ENCODE results near the gene COL4A2.

COL4A2 gene

DNA sequence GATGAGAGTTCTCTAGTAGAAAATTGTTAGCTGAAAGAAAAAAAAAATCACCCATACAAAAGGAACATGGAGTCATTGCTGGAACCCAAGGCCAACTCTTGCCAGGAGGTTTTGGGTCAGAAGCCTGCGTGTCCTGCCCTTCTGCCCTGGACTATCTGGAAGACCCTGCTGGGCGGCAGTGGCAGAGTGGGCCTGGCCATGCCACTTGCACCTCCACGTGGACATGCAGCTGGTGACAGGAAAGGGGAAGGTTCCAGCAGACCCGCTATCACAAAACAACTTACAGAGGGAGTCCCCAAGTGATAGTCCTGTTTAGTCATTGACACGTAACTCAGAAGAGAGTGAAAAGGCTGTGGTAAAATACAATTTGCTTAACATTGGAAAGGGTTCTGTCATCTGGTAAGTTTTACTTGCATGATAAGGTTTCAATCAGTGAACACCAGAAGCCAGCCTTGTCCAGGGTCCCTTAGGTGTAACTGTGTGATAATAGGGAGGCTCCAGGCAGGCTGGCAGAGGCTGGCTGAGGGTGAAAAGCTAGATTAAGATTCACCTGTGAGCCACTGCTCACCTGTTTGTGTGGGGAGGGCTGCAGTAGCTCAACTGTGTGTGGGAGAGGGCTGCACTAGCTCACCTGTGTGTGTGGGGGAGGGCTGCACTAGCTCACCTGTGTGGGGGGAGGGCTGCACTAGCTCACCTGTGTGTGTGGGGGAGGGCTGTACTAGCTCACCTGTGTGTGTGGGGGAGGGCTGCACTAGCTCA is 47.8 kb downstream of the COL4A2 start:
- DNase-seq (ENCODE audit: low spot score) = no peak

DNA sequence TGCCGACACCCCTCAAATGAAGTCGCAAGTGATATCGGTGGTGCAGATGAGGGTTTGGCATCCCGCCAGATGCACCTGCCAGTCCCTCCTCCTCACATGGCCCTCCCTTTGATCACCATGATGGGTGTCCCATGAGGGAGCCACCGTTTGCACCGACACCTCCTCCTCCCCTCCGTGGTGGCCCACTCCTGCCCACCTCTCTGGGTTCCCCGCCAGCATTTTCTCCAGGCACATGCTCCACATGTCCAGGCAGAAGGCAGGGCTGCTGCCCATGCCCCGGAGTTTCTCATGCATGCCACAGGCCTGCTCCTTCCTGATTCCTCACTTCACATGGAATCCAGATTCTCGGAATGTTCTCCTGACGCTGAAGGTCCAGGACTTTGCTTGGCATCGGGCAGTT is 49.3 kb downstream of the COL4A2 start:
- no peak for DNase-seq (ENCODE audit: low spot score)

DNA sequence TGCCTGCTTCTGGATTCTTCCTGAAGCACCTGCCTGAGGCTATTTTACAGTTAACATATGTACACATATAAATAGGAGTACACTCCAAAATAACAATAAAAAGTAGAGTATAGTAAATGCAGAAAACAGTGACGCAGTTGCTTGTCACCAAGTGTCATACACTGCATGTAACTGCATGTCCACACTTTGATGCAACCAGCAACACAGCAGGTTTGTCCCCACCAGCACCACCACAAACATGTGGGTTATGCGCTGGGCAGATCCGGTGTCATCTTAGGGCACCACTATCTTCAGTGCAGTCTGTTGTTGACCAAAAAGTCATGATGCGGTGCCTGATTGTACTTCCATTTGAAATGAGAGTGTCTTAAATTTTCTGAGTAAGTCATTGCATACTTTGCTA is 51.3 kb downstream of the COL4A2 start:
- no peak for DNase-seq (ENCODE audit: low spot score)

DNA sequence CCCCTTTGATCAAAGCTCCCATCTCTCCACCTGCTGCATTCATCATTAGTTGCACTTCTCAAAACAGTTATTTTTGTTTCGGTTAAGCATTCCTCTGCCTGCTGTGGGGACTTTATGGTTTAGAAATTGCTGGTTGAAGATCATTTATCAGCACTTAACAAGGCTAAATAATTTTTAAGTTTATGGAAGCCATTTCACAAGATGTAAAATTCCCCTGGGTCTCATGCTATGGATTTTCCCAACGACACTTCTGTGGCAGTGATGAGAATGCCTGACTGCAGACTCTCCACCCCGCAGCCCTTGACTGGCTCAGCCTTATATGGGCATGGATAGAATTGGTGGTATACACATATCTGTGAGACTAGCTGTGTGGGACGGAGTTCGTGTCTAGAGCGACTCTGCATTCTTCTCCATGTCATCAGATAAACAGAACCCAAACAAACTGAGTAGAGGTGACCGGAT is 52.8 kb downstream of the COL4A2 start:
- DNase-seq (ENCODE audit: low spot score) = no peak

DNA sequence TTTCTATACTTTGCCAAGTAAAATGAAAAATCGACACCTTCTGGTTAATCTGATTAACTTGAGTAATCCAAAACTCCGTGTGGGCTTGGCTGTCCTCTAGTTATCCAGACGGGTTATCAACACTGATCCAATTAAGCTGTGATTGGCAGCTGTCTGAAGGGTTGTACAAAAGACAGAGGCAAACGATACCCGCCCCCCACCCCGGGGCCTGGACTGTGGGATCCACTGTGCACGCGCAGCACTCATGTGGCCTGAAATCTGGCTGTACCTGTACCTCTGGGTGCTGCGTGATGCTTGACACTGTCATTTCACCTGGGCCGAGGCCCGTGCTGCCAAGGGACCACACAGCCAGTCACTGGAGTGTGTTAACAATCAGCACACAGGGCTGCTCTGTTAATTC is 53.5 kb downstream of the COL4A2 start:
- no peak for DNase-seq (ENCODE audit: low spot score)

DNA sequence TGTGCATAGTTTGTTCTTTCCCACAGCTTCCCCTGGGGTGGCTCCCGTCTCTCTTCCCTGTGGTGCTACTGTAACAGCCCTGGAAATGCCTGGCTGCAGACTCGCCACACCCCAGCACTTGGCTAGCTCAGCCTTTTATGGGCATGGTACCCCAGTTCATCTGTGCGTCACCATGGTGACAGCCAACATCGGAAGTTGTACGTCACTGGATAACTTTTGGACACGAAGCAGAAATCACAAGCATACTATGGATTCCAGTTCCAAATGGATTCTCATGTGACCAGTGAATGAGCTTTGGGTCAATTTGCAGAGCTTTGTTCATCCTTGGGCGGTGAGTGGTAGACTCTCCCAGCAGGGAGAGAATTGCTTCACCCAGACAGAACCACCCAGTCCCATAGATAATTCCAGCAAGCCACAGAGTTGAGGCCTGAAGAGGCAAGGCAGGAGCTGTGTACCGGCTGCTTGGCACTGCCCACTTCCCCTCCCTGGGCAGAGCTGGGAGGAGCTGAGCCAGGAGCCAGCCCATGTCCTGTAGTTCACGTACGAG is 54.4 kb downstream of the COL4A2 start:
- DNase-seq (ENCODE audit: low spot score) = no peak

DNA sequence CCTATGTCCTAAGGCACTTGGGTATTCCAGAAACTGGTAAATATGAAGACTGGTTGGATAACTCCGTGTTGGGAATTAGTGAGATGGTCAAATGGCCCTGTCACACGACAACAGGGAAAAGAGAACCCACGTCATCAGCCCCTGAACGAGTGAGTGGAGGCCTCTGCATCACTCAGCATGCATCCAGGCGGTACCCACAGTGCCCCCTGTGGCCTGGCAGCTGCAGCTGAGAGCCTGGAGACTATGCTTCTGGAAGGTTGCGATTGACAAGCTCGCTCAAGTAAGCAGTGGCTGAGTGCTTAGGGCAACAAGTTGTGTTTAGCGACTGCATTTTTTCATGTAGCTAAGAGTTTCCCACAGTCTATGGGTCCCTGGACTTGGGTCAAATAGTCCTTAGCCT is 55.9 kb downstream of the COL4A2 start:
- DNase-seq (ENCODE audit: low spot score) = no peak

DNA sequence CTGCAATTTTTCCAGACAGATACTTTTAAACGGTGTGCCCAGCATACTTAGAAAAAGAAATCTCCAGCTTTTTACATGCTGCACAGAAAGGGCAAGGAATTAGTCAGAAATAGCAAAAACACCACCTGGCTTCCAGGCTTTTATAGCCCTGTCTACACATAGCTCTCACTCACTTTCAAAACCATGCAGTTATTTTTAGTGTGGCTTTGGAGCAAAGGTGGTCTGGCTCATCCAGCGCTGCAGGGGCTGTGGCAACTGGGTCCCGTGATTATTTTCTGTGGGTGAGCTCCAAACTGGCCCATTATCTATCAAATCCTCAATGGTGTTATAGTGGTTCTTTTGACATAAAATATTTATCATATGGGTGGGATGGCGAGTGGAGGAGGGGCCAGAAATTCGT is 57.0 kb downstream of the COL4A2 start:
- no peak for DNase-seq (ENCODE audit: low spot score)

DNA sequence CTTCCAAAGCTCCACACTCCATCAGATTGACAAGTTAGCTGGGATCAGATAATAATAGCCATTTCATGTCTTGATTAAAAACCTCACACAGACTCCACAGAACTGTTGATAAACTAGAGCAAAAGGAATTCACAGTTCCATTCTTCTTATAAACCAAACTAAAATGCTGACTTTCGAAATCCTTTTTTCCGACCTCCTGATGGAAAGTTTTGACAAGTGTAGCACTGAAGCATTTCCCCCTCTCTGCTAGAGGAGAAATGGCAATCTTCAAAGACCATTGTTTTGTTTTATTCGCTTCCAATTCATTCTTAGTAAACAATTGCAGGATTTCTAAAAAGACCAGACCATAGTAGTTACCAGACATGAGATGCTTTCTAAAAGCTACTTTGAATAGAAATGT is 58.8 kb downstream of the COL4A2 start:
- DNase-seq (ENCODE audit: low spot score) = no peak

DNA sequence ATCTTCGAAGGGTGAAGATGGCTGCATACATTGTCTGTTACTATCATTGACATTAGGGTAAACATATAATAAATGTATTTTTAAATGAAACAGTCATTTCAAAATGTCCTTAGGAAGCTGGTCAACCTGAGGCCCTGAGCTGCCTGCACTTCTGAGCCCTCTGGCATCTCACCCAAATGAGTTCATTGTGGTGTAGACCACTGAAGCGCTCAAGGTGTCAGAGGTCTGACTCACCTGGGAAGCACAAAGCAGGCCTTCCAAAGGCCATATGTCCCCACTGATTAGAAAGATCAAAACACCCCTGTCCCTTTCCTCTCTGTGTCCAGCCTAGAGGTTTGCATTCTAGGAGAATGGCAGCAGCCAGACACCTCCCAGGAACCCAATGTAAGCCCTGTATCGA is 59.6 kb downstream of the COL4A2 start:
- no peak for DNase-seq (ENCODE audit: low spot score)

DNA sequence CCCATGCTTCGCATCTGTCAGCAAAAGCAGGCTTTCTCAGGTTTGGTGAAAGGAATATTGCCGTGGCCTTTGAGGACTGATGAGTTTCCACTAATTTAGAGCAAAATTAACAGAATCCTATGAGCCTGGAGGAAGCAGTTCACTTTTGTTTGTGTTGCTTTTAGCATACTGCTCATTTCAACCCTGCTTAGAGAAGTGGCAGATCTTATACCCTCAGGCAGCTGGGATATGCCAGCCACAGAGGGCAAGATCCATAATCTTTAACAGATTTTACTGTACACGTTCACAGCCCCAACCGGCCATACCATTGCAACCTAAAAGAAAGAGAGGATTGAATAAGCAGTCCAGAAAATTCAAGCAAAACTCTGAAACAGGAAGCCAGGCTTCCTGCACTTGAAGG is 60.5 kb downstream of the COL4A2 start:
- DNase-seq (ENCODE audit: low spot score) = no peak

DNA sequence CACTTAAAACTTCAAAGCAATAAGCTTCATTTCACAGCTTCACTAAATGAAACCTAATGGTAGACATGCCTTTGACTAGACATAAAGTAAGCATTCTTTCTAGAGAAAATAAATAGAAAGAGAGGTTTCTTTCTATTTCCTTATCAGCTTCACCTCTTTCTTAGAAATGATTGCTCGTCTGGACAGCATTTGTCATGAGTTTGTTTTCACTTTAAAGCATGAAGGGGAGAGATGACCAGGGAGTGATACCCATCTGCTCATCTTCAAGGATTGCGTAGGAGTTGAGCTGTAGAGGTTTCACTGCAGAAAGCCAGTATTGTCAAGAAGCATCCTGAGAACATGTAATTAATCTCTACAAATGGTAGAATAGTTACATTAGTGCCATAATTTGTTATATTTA is 61.3 kb downstream of the COL4A2 start:
- DNase-seq (ENCODE audit: low spot score) = no peak

DNA sequence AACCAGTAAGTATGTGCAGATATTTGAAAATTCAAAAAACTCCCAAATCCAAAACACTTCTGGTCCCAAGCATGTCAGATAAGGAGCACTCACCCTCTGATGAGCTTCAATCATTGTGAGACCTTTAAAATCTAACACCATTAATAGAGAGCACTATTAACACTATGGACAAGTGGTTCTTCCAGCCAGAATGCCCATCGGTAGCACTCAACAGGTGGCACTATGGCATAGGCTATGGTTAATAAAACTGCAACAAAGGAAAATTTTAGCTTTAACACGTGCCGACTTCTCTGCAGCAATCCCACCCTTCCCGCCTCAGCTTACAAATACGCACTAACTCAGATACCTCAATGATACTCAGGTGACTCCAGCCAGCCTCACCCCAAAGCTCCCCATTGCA is 62.3 kb downstream of the COL4A2 start:
- DNase-seq (ENCODE audit: low spot score) = no peak

DNA sequence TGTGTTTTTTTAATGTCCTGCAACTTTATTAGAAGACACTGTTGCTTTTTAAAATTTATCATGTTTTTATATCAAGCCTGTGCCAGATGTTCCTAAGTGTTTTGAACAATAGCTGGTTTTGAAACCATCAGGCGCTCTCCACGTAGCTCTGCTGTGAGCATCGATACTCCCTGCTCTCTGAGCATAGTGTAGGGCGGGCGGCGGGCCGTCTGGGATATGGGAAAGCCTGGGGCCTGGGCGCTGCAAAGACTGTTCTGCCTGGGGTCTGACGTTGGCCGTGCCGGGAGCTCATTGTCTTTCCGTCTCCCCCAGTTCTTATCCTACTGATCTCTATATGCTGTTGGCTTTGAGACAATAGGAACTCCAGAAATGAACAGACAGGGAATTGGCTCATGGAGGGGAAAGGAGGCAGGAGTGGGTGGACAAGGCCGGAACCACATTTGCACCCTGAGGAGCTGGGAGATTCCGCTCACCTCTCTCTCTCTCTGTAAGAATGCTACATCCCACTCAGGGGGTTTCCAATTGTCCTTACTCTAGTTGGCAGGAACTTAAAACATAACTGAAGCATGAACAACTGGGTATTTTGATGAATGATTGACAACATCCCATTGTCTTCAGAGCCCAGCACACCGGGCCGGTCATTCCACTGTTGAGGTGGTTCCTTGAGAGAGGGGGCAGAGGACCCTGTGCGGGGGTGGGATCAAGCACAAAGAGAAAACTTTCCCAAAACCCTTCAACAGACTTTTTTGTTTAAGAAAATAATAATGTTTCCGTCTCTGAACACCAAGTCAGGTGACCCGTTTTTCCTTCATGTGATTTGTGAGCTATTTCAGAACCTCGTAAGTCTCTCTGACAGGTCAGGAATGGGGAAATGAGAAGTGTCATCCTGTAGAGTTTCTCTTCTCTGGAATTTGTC is 64.7 kb downstream of the COL4A2 start:
- DNase-seq (ENCODE audit: low spot score) = no peak

DNA sequence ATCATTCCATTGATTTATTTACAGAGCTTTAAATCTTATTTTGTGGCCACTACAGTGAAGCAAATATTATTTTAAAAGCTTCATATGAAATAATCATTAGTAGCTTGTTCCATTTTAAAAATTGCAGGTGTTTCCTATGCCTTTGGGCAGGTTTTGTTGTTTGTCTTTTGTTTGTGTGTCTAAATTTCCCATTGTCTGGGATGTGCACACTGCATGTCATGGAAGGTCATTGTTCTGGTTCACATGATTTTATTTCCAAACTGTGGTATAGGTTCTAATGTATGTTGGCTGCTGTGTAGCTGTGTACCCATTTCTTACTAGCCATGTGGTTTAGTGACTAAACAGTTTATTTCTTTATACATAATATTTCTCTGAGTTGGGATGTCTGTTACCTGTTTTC is 65.6 kb downstream of the COL4A2 start:
- DNase-seq (ENCODE audit: low spot score) = no peak

DNA sequence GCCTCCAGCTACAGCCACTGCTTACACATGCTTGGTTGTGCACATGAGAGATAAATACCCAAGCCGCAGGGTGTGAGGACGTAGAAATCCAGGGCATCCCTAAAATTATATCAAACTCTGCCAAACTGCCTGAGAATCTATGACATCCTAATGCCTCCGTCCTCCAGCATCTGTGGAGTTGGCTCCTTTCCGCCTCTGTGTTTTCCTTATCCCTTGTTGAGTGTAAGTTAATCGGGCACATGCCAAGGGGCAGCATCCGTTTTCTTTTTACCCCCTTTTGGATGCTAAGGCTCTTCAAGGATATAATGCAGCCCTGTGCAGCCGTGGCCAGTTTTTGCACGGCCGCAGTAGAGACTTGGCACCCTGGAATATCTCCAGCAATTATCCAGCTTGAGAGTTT is 66.5 kb downstream of the COL4A2 start:
- DNase-seq (ENCODE audit: low spot score) = no peak

DNA sequence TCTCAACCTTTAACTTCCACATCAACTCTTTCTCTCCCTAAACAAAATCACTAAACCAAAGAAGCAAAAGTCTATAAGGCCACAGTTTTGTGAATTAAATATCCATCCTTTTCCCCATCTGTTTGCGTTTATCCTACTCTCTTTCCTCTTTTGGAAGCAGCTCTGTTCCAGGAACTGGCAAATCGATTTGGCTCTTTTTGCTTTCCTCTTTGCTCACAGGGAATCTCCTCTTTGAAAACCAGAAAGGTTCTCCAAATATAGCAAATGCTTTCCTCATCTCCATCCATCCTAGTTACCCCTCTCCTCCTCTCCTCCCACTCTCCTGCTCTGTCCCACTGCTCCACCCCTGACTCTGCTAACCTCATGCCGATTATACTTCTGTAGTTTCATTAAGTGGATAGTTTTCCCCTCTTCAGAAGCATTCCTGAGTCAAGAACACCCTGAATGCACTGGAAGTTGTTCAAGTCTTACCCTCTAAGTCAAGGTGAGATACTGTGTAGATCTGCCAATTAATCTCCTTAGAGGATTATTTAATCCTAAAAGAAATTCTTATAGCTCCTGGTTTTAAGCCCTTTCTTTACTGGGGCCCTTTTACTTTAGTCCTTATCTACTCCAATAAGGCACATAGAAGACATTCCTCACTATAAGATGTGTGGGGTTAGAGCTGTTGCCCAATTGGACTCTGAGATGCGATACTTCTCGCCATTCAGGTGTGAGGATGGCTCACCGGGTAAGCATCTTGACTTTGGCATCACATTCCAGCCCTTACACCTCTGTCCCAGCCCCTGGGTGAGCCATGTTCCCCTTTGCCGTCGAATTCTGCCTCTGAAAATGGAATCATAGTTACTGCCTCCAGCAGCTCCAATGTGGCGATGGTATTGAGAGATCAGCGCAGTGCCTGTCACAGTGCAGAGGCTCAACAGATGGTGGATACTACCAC is 67.6 kb downstream of the COL4A2 start:
- no peak for DNase-seq (ENCODE audit: low spot score)

DNA sequence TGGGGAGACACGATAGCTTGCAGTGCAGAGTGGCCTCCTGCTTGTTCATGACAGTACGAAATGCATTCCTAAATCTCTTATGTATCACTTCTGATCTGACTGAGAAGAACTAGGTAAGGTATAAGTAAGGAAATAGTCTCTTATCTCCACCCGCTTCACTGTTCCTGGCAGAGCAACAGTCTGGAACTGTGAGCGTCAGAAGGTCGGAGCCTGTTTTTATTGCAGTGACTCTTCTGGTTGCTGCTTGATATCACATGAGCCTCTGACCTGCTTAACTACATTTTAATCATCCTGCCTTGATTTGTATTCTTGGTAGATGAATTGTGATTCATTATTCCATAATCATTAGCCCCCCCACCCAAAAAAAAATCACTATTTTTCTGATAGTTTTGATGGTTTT is 69.0 kb downstream of the COL4A2 start:
- DNase-seq (ENCODE audit: low spot score) = no peak

DNA sequence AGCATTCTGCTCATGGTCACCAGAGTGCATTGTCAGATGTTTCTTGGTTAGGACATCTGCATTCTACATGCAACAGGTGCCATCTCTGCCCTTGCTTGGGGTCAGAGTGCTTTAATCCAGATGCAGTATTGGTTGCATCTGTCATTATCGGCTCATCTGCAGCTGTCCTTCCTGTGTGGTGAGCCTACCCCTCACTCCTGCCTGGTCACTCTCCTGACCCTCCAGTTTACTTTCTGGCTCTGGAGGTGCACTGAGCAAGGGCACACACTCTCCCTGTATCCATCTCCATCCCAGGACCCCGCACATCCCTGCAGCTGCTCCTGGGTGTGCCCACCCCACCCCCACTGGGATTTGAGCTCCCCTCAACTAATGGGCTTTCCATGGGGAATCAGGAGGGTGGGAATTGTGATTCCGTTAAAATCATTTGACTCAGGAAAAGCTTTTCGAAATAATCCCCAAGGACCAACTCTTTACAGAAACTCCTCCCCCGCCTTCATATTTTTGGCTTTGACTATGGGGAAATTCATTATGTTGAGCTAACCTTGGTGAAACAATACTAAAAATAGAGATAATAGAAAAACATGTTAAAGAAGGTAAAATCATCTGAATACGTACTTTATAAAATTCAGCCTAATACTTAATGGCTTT is 70.2 kb downstream of the COL4A2 start:
- DNase-seq (ENCODE audit: low spot score) = no peak

DNA sequence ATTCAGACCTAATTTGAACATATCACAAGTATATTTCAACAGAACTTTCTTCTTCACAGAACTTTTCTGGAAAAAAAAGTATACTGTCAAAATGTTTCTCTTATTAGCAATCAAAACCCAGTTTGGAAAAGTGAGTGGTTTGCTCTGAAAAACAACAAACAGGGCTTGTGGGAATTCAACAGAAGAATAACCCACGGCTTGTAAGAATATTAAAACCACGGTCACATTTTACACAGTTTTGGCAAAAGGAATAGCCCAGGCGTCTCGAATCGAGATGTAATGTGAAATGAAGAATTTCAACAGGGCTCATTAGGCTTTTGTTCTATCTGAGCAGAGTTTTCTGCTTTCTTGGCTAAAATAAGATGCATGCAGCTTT is 70.7 kb downstream of the COL4A2 start:
- no peak for DNase-seq (ENCODE audit: low spot score)

DNA sequence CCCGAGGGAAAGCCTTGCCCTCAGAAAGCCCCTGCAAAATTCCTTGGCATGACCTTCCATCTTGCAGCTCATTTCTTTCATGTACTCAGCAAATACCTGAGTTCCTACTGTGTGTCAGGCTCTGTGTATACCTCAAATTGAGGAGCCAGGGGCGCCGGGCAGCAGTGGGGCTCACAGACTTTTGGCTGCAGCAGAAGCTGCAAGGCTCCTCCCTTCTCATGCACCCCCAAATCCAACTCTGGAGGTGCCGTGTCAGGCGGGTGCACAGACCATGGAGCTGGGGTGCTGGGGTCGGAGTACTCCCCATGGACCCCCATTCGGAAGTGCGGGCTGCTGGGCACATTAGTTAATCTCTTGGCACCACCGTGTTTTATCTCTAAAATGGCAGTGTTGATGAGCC is 72.3 kb downstream of the COL4A2 start:
- no peak for DNase-seq (ENCODE audit: low spot score)

Data from cerebellar cortex (tissue), 1 donor.